TTC549 (cell line): ENCODE data around the gene C12orf43.

Experiments
- FAIRE-seq: peaks from 2 replicates; lab custom pipeline; 2012; peaks lifted over from hg19 to GRCh38; lab: Jason Lieb, UNC

C12orf43 gene

DNA sequence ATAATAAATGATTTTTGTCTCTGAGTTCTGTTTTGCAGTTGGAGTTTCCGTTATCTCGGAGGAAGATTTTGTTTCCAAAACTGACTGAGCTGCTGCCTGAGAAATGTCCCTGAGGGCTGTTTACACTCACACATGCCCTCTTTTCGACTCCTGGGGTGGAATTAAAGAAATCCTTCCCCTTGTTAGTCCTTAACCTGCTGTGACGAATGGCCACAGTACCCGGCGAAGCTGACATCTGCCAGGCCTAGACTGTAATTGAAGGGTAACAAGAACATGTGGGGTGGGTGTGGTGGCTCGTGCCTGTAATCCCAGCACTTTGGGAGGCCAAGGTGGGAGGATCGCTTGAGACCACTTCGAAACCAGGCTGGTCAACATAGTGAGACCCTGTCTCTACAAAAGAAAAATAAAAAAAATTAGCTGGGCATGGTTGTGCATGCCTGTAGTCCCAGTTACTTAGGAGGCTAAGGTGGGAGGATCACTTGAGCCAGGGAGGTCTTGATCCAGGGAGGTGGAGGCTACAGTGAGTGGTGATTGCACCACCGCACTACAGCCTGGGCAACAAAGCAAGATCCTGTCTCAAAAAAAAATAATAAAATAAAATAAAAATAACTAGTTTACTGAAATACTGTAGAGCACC lies 14.4 kb upstream of the C12orf43 start:
- no peak for FAIRE-seq

DNA sequence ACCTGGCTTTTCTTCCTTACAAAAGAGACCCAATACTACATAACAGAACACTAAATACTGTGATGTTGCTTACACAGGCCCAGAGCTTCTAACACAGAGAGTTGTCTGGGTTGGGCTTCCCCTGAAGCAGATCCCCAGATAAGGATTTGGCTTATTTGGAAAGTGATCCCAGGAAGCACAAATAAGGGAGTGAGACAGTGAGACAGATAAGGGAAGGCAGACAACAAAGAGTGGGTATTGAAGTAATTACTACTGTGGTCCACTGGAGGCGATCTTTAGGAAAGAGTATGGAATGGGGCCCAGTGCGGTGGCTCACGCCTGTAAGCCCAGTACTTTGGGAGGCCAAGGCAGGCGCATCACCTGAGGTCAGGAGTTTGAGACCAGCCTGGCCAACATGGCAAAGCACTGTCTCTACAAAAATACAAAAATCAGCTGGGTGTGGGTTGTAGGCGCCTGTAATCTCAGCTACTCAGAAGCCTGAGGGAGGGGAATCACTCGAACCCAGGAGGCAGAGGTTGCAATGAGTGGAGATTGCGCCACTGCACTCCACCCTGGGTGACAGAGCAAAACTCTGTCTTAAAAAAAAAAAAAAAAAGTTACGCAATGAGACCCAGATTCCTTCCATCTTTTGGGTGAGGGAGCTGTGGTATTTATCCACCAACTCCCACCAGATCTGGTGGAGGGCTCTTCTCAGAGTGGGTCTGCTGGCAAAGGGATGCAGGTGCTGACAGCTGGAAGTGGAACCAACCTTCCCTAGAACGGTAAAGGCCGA lies 10.2 kb upstream of the C12orf43 start:
- FAIRE-seq = no peak

DNA sequence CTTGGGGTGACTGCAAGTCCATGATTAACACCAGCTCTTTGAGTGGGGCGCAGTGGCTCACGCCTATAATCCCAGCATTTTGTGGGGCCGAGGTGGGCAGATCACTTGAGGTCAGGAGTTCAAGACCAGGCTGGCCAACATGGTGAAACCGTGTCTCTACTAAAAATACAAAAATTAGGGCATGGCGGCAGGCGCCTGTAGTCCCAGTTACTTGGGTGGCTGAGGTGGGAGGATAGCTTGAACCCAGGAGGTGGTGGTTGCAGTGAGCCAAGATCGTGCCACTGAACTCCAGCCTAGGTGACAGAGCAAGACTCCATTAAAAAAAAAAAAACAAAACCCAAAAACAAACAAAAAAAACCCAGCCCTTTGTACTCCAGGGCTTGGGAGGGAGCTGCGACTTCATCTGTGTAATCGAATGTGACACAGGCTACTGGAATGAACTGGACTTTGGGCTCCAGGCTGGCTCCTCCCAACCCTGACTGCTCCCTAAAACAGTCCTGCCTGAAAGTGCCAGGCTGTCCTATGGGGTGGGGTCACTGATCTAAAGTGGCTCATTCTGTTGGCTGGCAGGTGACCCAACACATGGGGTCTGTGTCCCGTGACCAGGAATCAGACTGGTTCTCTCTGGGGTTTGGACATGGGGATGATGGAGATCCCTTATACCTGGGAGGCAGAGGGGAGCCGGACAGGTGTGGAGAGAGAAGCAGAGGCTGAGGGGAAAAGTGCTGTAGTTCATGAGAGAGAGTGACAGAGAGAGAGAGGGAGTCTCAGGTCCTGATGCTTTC lies 9.3 kb upstream of the C12orf43 start:
- FAIRE-seq = no peak

DNA sequence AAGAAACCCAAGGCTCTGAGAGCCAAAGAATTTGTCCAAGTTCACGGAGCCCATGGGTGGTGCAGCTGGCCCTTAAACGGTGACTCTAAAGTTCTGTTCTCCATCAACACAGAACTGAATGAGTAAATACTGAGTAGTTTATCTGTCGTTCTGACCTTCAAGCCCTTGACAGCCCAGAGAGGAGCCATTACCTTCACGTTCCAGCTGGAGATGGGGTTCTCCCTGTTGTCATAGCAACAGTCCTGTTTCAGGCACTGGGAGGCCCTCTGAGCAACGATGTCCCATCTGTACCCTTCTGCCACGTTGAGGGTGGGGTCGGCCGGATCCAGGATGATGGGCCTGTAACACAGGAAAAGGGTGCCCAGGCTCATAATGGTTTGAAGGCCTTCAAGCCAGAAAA lies 7.5 kb upstream of the C12orf43 start:
- FAIRE-seq = no peak

DNA sequence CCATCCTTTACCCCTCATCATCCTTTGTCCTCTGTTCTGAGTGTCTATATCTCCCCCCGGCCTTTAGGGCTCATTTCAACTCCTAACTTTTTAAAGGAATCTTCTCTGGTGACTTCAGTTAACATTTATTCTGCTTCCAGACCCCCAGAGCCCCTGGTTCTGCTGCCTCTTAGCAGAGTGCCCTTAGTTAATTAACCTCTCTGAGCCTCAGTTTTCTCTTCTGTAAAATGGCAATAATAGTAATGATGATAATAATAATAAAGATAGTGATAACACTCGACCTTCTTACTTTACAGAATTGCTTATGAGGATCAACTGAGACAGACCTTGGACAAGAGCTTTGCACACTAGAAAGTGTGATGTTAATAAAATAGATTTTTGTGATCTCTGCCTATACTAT lies 6.4 kb upstream of the C12orf43 start:
- no peak for FAIRE-seq

DNA sequence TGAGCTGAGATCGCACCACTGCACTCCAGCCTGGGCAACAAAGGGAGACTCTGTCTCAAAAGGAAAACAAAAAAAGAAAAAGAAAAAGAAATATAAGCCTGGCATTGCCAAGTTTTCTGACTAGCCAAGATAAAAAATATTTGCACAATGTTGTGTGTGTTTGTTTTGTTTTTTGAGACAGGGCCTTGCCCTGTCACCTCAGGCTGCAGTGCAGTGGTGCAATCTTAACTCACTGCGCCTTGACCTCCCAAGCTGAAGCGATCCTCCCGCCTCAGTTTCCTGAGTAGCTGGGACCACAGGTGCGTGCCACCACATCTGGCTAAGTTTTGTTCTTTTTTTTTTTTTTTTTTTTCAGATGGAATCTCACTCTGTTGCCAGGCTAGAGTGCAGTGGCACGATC lies 5.5 kb upstream of the C12orf43 start:
- FAIRE-seq = no peak

DNA sequence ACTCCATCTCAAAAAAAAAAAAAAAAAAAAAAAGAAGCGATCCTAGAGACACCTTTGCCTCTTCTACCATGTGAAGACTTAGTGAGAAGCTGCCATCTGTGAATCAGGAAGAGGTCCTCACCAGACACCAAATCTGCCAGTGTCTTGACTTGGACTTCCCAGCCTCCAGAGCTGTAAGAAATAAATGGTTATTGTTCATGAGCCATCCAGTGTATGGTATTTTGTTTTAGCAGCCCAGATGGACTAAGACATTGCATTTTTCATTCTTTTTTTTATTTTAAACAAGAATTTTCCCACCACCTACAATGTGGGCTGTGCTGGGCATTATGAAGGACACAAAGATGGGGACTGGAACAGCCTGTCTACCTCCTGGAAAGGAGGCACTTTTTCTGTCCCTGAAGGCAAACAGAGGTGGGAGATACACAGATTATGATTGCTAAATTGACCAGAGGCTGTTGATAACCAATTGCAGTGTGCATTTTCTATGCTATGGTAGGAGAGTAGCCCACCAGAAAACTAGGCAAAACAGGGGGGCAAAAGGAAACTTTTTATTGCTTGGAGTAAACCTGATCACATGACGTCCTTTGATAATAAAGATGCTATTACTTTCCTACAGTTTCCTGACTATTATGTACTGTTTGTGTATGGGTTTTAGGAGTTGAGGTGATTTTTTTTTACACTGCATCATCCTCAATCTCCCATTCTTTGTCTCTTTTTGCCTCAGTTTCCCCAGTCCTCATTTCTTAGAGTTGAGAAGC lies 2.8 kb upstream of the C12orf43 start:
- no peak for FAIRE-seq

DNA sequence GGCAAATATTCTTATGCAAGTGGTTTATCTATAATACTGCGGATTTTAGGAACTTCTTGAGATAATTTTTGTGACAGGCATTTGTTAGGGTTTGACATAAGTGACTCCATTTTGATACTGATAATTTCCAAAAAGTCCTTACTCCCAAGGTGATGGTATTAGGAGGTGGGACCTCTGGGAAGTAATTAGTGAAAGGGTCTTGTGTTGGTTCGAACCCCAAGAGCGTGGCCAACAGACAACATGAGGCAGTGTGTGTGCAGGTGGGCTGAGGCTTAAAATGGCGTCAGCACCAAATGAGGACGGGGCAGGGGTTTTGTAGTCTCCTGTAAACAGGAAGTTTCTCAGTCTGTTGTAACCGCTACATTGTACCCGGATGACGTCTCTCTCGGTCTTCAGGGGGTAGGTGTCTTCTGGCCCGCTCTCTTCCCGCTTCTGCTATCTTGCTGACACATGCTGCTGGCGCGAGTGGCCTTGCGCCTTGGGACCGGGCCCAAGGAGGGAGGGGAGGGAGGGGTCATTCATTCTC lies 1.7 kb upstream of the C12orf43 start:
- FAIRE-seq = no peak

DNA sequence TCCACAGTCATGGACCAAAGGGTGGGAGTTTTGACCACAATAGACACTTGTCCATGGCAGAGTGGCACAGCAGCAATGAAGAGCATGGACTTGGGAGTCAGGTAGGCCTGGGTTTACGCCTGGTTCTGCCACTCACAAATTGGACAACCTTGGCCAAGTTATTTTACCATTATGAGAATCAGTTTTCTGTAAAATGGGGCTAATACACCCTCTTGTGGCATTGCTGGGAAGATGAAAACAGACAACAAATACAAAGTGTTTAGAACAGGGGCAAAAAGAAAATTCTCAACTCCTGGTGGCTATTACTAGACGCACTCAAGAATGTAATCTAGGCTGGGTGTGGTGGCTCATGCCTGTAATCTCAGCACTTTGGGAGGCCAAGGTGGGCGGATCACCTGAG lies 2.6 kb downstream of the C12orf43 start:
- no peak for FAIRE-seq

DNA sequence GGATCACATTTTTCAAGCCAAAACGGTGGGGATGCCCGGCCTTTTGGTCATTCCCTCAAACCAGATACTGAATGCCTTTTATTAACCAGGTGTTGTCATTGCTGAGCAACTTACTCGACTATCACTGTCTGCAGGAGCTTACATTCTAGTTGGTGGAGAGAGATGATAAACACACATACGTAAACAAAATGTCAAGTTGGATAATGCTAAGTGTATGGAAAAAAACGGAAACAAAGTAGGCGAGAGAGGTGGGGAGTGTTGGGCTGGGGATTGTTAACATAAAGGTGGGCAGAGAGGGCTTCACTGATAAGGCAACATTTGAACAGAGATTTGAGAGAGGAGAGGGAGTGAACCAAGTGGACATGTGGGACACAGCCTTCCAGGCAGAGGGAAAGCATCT lies 4.5 kb downstream of the C12orf43 start:
- FAIRE-seq = no peak

DNA sequence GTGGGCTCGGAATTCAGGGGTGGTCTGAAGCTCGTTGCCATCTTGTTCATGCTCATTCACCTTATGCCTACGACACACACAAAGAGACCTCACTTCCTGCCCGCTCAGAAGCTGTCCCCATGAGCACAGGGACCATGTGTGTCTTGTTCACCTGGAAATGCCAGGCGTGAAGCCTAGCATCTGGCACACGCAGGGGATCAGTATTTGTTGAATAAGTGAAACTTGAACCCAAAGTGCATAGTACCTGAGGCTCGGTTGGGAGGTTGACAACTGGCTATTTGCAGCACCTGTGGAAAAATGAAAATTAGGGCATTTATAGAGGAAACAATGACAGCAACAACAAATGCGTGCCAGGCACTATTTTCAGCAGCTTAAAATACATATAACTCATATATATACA lies 5.4 kb downstream of the C12orf43 start:
- FAIRE-seq = no peak

DNA sequence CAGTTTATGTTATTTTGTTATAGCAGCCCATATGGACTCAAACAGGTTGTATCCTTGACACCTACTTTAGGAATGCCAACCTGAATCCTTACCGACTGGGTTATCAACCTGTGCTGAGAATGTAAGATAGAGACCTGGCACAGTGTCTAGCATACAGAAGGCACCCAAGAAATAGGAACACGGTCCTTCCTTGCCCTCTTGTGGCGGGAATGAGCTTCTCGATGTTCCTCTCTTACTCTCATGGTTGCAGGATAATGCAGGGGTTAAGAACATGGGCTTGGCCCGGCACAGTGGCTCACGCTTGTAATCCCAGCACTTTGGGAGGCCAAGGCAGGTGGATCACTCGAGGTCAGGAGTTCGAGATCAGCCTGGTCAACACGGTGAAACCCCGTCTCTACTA lies 6.5 kb downstream of the C12orf43 start:
- FAIRE-seq = no peak

DNA sequence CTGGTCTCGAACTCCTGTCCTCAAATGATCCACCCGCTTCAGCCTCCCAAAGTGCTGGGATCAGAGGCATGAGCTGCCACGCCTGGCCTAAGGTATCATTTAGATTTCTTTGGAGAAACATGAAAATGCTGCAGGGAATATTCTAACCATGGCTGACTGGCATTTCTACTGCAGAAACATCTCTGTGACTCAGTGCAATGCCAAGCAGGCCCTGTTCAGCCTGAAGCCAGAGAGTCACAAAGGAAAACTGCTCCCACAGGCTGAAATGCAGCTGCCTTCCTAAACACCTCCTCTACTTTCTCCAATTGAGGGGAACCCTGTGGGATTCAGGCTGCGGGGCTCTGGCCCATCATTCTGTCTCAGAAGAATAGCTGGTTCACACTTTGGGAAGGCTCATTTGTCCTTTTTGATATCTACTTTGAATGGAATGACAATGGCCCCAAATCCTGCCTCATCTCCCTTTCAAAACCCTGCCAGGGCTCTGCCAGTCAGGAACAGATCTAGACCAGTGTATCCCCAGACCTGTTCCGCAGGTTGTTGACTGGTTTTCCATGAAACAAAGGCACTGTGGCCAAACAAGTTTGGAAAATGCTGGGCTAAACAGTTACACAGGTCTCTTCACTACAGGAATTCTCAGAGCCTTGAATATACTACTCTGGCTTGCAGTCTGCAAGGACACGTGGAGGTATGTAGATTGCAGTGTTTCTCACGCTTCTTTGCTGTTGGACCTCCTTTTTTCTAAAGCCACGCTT lies 7.8 kb downstream of the C12orf43 start:
- FAIRE-seq = no peak

DNA sequence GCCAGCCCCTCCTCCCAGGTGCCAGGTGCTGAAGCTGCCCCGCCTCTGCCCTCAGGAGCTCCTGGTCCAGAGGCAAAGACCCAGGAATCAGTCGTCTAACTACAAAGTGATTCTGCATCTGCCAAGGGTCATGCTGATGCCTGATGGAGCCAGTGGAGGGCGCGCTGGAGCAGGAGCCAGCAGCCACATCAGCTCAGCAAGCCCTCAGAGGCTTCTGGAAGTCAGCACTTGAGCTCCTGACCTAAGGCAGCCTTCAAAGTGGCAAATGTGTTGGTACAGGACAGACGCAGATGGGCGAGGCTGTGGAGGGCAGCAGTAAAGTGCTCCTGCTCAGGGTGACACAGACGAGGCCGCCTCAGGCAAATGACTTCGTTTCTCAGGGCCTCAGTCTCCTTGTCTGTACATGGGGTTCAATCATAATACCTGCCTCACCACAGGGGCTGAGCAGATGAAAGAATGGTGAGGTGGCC lies 10.9 kb downstream of the C12orf43 start:
- FAIRE-seq = no peak

DNA sequence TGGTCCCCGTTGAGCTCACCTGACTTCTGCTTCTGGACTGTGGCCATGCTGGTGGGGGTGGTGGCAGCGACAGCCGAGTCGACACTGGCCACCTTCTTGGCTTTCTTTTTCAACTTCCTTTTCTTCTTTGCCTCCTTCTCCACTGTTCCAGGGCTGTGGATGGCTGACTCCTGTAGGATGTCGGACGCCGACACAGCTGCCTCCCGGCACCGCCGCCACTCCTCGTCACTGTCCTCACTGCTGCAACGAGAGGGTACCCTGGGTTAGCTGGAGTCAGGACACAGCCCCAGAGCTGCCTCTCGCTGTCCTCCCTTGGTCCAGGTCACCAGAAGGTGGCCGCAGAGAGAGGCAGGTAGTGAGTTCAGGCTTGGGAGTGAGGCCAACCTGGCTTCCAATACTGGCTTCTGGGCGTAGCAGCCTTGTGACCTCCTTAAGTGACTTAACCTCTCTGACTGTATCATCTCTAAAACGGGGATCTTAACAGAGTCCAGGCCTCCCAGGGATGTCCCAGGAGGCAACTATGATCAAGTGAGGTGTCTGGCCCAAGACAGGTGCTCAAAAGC lies 12.0 kb downstream of the C12orf43 start:
- no peak for FAIRE-seq

DNA sequence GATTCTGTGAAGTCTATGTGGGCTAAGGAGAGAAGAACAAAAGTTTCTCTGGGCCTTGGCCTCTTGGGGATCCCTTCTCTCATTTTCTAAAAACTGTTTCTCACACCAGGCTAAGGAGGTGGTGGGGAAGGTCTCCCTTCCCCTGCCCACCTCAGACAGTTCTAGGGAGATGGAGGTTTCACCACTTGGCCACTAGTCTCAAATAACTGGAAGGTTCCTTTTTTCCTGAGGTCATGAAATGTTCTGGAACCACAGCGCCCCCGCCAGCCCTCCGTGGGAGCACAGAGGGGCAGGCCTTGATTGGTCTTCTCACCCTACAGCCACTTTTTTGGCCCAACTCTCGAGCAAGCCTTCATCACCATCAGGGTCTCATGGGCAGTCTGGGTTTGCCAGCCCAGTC lies 12.6 kb downstream of the C12orf43 start:
- FAIRE-seq = no peak

DNA sequence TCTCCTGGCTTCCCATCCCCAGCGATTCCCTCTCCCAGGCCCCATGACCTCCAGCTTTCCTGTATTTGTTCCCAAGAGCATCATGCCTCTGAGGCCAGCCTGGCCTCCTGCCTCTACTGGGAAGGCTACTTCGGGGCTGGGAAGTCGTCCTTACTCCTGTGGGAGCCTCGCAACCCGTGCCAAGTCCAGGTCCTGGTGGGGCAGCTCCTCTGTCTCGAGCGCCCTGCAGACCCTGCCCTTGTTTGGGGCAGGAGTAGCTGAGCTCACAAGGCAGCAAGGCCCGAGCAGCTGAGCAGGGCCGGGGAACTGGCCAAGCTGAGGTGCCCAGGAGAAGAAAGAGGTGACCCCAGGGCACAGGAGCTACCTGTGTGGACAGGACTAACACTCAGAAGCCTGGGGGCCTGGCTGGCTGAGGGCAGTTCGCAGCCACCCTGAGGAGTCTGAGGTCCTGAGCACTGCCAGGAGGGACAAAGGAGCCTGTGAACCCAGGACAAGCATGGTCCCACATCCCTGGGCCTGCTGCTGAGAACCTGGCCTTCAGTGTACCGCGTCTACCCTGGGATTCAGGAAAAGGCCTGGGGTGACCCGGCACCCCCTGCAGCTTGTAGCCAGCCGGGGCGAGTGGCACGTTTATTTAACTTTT lies 14.3 kb downstream of the C12orf43 start:
- FAIRE-seq = no peak

DNA sequence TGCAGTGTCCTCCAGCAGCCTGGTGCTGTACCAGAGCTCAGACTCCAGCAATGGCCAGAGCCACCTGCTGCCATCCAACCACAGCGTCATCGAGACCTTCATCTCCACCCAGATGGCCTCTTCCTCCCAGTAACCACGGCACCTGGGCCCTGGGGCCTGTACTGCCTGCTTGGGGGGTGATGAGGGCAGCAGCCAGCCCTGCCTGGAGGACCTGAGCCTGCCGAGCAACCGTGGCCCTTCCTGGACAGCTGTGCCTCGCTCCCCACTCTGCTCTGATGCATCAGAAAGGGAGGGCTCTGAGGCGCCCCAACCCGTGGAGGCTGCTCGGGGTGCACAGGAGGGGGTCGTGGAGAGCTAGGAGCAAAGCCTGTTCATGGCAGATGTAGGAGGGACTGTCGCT lies 15.2 kb downstream of the C12orf43 start:
- FAIRE-seq = no peak

DNA sequence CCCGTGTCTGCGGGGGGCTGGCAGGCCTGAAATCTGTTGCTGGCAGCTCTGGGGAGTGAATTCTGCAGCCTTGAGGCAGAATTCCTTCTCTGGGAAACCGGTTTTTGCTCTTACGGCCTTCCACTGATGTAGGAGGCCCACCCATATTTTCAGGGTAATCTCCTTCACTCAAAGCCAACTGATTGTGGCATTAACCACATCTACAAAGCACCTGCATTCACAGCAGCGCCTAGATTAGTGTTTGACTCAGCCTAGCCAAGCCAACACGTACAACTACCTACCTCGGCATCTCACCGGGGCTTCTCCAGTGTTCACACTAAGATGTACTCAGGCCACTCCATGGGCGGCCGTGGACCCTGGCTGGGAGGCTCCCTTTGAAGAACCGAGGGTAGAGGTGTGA lies 15.8 kb downstream of the C12orf43 start:
- FAIRE-seq = no peak
